HuH-7.5 (cell line): ENCODE measurements around the gene KCNQ1OT1.

Experiments
- DNase-seq: peaks from one replicate; pipeline ENCODE4 v3.0.0; 2011; ENCODE audit warnings: low spot score

KCNQ1OT1 gene

GRCh38 chr11:2699531-2700414, at the start of gene KCNQ1OT1:
KCNQ1OT1 (minus strand) TSS chr11:2699994.
- DNase-seq: peak; percentile 99

- DNase-seq: no peak
These were observed 49.2 kb upstream of the KCNQ1OT1 start for GRCh38 chr11:2748814-2749554.

- DNase-seq: no peak
These were observed 48.4 kb upstream of the KCNQ1OT1 start for GRCh38 chr11:2748061-2748813.

GRCh38 chr11:2747248-2748027, 47.6 kb upstream of the KCNQ1OT1 start:
- no peak for DNase-seq

- no peak for DNase-seq
These were observed 46.8 kb upstream of the KCNQ1OT1 start for GRCh38 chr11:2746401-2747247.

GRCh38 chr11:2745511-2745910, 45.7 kb upstream of the KCNQ1OT1 start:
- no peak for DNase-seq

- DNase-seq: no peak
These were observed 44.4 kb upstream of the KCNQ1OT1 start for GRCh38 chr11:2744166-2744565.

GRCh38 chr11:2743427-2744110, 43.8 kb upstream of the KCNQ1OT1 start:
- no peak for DNase-seq

GRCh38 chr11:2742611-2743426, 43.0 kb upstream of the KCNQ1OT1 start:
- no peak for DNase-seq

GRCh38 chr11:2742201-2742600, 42.4 kb upstream of the KCNQ1OT1 start:
- no peak for DNase-seq

GRCh38 chr11:2741377-2742131, 41.8 kb upstream of the KCNQ1OT1 start:
- DNase-seq: no peak

GRCh38 chr11:2741006-2741376, 41.2 kb upstream of the KCNQ1OT1 start:
- DNase-seq: no peak

- no peak for DNase-seq
These were observed 40.6 kb upstream of the KCNQ1OT1 start for GRCh38 chr11:2740275-2740940.

GRCh38 chr11:2739531-2740274, 39.9 kb upstream of the KCNQ1OT1 start:
- DNase-seq: no peak

- no peak for DNase-seq
These were observed 39.0 kb upstream of the KCNQ1OT1 start for GRCh38 chr11:2738551-2739431.

- DNase-seq: no peak
These were observed 38.1 kb upstream of the KCNQ1OT1 start for GRCh38 chr11:2737866-2738265.
